GM23338 (cell line): ENCODE data around the gene MYOZ3. TPM values are rescaled to one million over a fixed set of nuclear protein-coding genes. Genes with fewer than 3 reads are reported as not detected.

Experiments used
- ATAC-seq: fragments of 200-7000 bp; cut with Tn5 transposase; 3 replicates; pipeline ENCODE4 v1.9.1; 2020
- DNase-seq: peaks from one replicate; pipeline ENCODE4 v3.0.0-alpha.2; 2015; ENCODE audit warnings: low spot score
- H2AFZ ChIP-seq: fragments of 200-600 bp; sonication (generic); 2 replicates; pipeline ENCODE4 v1.8.0; 2016; ENCODE audit warnings: antibody characterized with exemption, mild to moderate bottlenecking, moderate library complexity
- H3F3A ChIP-seq: fragments of 200-600 bp; sonication (generic); replicated peaks from 2 replicates; pipeline ENCODE4 v1.8.0; 2017; ENCODE audit warnings: antibody characterized with exemption, mixed run types, low read depth
- H3K27ac ChIP-seq: fragments of 200-600 bp; sonication (generic); 2 replicates; pipeline ENCODE4 v1.6.1; 2016; ENCODE audit warnings: low read depth
- H3K27me3 ChIP-seq: fragments of 200-600 bp; sonication (generic); 2 replicates; pipeline ENCODE4 v1.8.0; 2016; ENCODE audit warnings: mild to moderate bottlenecking, mixed run types, moderate library complexity; ENCODE audit not compliant: insufficient read depth
- H3K36me3 ChIP-seq: fragments of 200-600 bp; sonication (generic); 2 replicates; pipeline ENCODE4 v1.8.0; 2016; ENCODE audit warnings: mild to moderate bottlenecking; ENCODE audit not compliant: insufficient read depth
- H3K4me1 ChIP-seq: fragments of 200-600 bp; sonication (generic); 2 replicates; pipeline ENCODE4 v1.8.0; 2016; ENCODE audit warnings: mild to moderate bottlenecking, moderate library complexity; ENCODE audit not compliant: insufficient read depth
- H3K4me2 ChIP-seq: fragments of 200-600 bp; sonication (generic); 2 replicates; pipeline ENCODE4 v1.7.1; 2017; ENCODE audit warnings: mixed run types
- H3K4me3 ChIP-seq: fragments of 200-600 bp; sonication (generic); 2 replicates; pipeline ENCODE4 v1.6.1; 2016; ENCODE audit warnings: mixed run types
- H3K79me2 ChIP-seq: fragments of 200-600 bp; sonication (generic); replicated peaks from 2 replicates; pipeline ENCODE4 v1.8.0; 2017; ENCODE audit warnings: mild to moderate bottlenecking; ENCODE audit not compliant: insufficient read depth
- H3K9me2 ChIP-seq: fragments of 200-600 bp; sonication (generic); 2 replicates; pipeline ENCODE4 v1.8.0; 2017; ENCODE audit not compliant: insufficient read depth
- H4K20me1 ChIP-seq: fragments of 200-600 bp; sonication (generic); replicated peaks from 2 replicates; pipeline ENCODE4 v1.8.0; 2017; ENCODE audit warnings: mild to moderate bottlenecking; ENCODE audit not compliant: insufficient read depth
- H3K27ac Mint-ChIP-seq: 2 replicates; pipeline ENCODE4 v1.8.0; 2020; ENCODE audit warnings: inconsistent platforms, mild to moderate bottlenecking, moderate library complexity, mixed read lengths
- H3K27me3 Mint-ChIP-seq: 3 replicates; pipeline ENCODE4 v1.8.0; 2022; ENCODE audit warnings: low read depth, mild to moderate bottlenecking, moderate library complexity, mixed read lengths, inconsistent platforms; ENCODE audit not compliant: insufficient read depth, poor library complexity
- H3K36me3 Mint-ChIP-seq: 3 replicates; pipeline ENCODE4 v1.8.0; 2021; ENCODE audit warnings: low read depth, mild to moderate bottlenecking, inconsistent platforms, moderate library complexity, mixed read lengths
- H3K4me1 Mint-ChIP-seq: 3 replicates; pipeline ENCODE4 v1.8.0; 2020; ENCODE audit warnings: mild to moderate bottlenecking, inconsistent platforms, mixed read lengths
- H3K4me3 Mint-ChIP-seq: 3 replicates; pipeline ENCODE4 v1.8.0; 2021; ENCODE audit warnings: moderate library complexity, mild to moderate bottlenecking, inconsistent platforms, mixed read lengths
- H3K9me3 Mint-ChIP-seq: 3 replicates; pipeline ENCODE4 v1.8.0; 2020; ENCODE audit warnings: moderate library complexity, mild to moderate bottlenecking, inconsistent platforms, mixed read lengths
- CREB1 ChIP-seq: fragments of 250-450 bp; sonication (Bioruptor Pico); IDR thresholded peaks from 2 replicates; pipeline ENCODE4 v1.5.0; 2020; ENCODE audit warnings: low read depth, mild to moderate bottlenecking, moderate library complexity
- EZH2 ChIP-seq: fragments of 200-600 bp; sonication (generic); IDR thresholded peaks from one replicate; pipeline ENCODE4 v1.8.0; 2017; ENCODE audit warnings: antibody characterized with exemption, mild to moderate bottlenecking, low read depth; ENCODE audit not compliant: unreplicated experiment
- EZH2phosphoT487 ChIP-seq: fragments of 200-600 bp; sonication (generic); IDR thresholded peaks from one replicate; pipeline ENCODE4 v1.8.1; 2018; ENCODE audit warnings: antibody characterized with exemption; ENCODE audit not compliant: unreplicated experiment
- JUNB ChIP-seq: IDR thresholded peaks from one replicate; pipeline ENCODE4 v1.6.1; 2016; ENCODE audit warnings: antibody characterized with exemption; ENCODE audit not compliant: unreplicated experiment
- NANOG ChIP-seq: IDR thresholded peaks from 2 replicates; pipeline ENCODE4 v1.6.1; 2016; ENCODE audit warnings: antibody characterized with exemption, borderline replicate concordance
- STAT1 ChIP-seq: IDR thresholded peaks from one replicate; pipeline ENCODE4 v1.6.1; 2016; ENCODE audit warnings: antibody characterized with exemption; ENCODE audit not compliant: unreplicated experiment
- ZNF114 ChIP-seq: fragments of 250-450 bp; sonication (Bioruptor Pico); IDR thresholded peaks from 2 replicates; pipeline ENCODE4 v1.5.0; 2020; ENCODE audit warnings: mild to moderate bottlenecking, moderate library complexity
- polyA plus RNA-seq: library from polyadenylated mRNA; unstranded; fragments of >200 nt; fragmentation: Nextera tagmentation; extraction: Ambion mirVana; gene quantifications from 2 replicates; pipeline ENCODE4 v1.2.1, GENCODE V29; 2016
- total RNA-seq: library from RNA; depleted of rRNA; stranded (reverse); fragments of >200 nt; shearing (Covaris generic); gene quantifications from 2 replicates; pipeline ENCODE4 v1.2.3, GENCODE V29; 2014
- TF ChIP-seq, protein P1 (sequence below): IDR thresholded peaks from 2 replicates; pipeline ENCODE4 v1.6.1; 2016; ENCODE audit warnings: antibody characterized with exemption
- TF ChIP-seq, protein P2 (sequence below): fragments of 250-450 bp; sonication (Bioruptor Pico); IDR thresholded peaks from 2 replicates; pipeline ENCODE4 v1.5.0; 2020; ENCODE audit warnings: mild to moderate bottlenecking, moderate library complexity

The MYOZ3 gene
- total and polyA plus RNA-seq, 2 experiments from 2014 or later: 12.7 to 13.8 TPM

DNA sequence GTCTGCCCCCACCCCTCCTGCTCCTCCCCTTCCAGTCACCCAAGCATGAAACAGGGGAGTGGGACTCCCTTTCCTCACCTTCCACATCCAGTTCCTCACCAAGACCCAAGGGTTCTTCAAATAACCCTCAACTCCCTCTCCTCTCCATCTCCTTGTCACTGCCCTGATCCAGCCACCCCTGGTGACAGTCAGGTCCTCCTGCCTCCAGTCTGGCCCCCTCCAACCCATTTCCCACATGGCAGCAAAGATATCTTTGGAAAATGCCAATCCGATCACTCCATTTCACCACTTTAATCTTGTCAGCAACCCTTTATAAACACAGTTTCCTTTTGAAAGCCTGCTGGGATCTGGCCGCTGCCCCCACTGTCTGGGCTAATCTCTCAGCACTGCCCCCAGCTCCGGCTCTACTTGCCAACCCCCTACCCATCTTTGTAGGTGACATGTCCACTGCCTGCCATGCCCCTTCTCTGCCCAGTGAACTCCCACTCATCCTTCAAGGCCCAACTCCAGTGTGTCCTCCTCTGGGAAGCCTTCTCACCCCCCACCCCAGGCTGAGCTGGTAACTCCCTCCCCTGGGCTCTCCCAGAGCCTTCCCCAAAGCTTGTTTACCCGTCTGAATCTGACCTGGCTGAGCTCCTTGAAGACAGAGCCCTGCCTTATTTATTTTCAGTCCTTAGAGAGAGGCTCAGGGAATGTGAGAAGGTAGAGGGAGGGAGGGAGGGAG is 781 bp upstream of the MYOZ3 start:
- H3K4me2 ChIP-seq: no peak overlapping the region
- DNase-seq: no peak

More for the DNA sequence above, 781 bp upstream of the MYOZ3 start:
- Histone ChIP-seq H3K79me2 (no peaks in the 10 kb centered on the region), H3K36me3 (no peaks in the 10 kb centered on the region), H3K4me1 (no peaks in the 10 kb centered on the region; the same call in 1 of the 2 replicates), H4K20me1 (no peaks in the 10 kb centered on the region), H2AFZ (peak overlapping the region; percentile 84), H3F3A (0 out of 2 replicates have a peak, but pooled peaks cover 5% of the 10 kb centered on the region), H3K27ac (no peak overlapping the region), H3K4me3 (no peak overlapping the region), H3K9me2 (no peaks in the 10 kb centered on the region), H3K27me3 (peaks cover 3% of the 10 kb centered on the region; the same call in 1 of the 2 replicates)
- Mint-ChIP-seq H3K27me3 (peaks cover 25% of the 10 kb centered on the region), H3K4me1 (peaks cover 29% of the 10 kb centered on the region), H3K27ac (no peak overlapping the region), H3K36me3 (no peaks in the 10 kb centered on the region; the same call in 2 of the 3 replicates), H3K9me3 (no peaks in the 10 kb centered on the region), H3K4me3 (no peak overlapping the region; the same call in 2 of the 3 replicates)
- ATAC-seq: peak; percentile 10
- TF ChIP-seq STAT1: no peak
- no peak for TF ChIP-seq EZH2phosphoT487
- TF ChIP-seq, protein P1, sequence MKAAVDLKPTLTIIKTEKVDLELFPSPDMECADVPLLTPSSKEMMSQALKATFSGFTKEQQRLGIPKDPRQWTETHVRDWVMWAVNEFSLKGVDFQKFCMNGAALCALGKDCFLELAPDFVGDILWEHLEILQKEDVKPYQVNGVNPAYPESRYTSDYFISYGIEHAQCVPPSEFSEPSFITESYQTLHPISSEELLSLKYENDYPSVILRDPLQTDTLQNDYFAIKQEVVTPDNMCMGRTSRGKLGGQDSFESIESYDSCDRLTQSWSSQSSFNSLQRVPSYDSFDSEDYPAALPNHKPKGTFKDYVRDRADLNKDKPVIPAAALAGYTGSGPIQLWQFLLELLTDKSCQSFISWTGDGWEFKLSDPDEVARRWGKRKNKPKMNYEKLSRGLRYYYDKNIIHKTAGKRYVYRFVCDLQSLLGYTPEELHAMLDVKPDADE: no peak
- no peak for TF ChIP-seq ZNF114
- TF ChIP-seq CREB1 (CRISPR knock-in tag): no peak
- TF ChIP-seq, protein P2, sequence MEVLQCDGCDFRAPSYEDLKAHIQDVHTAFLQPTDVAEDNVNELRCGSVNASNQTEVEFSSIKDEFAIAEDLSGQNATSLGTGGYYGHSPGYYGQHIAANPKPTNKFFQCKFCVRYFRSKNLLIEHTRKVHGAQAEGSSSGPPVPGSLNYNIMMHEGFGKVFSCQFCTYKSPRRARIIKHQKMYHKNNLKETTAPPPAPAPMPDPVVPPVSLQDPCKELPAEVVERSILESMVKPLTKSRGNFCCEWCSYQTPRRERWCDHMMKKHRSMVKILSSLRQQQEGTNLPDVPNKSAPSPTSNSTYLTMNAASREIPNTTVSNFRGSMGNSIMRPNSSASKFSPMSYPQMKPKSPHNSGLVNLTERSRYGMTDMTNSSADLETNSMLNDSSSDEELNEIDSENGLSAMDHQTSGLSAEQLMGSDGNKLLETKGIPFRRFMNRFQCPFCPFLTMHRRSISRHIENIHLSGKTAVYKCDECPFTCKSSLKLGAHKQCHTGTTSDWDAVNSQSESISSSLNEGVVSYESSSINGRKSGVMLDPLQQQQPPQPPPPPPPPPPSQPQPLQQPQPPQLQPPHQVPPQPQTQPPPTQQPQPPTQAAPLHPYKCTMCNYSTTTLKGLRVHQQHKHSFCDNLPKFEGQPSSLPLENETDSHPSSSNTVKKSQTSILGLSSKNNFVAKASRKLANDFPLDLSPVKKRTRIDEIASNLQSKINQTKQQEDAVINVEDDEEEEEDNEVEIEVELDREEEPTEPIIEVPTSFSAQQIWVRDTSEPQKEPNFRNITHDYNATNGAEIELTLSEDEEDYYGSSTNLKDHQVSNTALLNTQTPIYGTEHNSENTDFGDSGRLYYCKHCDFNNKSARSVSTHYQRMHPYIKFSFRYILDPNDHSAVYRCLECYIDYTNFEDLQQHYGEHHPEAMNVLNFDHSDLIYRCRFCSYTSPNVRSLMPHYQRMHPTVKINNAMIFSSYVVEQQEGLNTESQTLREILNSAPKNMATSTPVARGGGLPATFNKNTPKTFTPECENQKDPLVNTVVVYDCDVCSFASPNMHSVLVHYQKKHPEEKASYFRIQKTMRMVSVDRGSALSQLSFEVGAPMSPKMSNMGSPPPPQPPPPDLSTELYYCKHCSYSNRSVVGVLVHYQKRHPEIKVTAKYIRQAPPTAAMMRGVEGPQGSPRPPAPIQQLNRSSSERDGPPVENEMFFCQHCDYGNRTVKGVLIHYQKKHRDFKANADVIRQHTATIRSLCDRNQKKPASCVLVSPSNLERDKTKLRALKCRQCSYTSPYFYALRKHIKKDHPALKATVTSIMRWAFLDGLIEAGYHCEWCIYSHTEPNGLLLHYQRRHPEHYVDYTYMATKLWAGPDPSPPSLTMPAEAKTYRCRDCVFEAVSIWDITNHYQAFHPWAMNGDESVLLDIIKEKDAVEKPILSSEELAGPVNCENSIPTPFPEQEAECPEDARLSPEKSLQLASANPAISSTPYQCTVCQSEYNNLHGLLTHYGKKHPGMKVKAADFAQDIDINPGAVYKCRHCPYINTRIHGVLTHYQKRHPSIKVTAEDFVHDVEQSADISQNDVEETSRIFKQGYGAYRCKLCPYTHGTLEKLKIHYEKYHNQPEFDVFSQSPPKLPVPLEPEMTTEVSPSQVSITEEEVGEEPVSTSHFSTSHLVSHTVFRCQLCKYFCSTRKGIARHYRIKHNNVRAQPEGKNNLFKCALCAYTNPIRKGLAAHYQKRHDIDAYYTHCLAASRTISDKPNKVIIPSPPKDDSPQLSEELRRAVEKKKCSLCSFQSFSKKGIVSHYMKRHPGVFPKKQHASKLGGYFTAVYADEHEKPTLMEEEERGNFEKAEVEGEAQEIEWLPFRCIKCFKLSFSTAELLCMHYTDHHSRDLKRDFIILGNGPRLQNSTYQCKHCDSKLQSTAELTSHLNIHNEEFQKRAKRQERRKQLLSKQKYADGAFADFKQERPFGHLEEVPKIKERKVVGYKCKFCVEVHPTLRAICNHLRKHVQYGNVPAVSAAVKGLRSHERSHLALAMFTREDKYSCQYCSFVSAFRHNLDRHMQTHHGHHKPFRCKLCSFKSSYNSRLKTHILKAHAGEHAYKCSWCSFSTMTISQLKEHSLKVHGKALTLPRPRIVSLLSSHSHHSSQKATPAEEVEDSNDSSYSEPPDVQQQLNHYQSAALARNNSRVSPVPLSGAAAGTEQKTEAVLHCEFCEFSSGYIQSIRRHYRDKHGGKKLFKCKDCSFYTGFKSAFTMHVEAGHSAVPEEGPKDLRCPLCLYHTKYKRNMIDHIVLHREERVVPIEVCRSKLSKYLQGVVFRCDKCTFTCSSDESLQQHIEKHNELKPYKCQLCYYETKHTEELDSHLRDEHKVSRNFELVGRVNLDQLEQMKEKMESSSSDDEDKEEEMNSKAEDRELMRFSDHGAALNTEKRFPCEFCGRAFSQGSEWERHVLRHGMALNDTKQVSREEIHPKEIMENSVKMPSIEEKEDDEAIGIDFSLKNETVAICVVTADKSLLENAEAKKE (CRISPR knock-in tag): no peak
- TF ChIP-seq NANOG: no peak
- TF ChIP-seq JUNB: no peak
- TF ChIP-seq EZH2: no peak
